SK-N-SH (cell line): ENCODE results near the gene TSGA10. TPM values are rescaled to one million over a fixed set of nuclear protein-coding genes. Genes with fewer than 3 reads are reported as not detected.

ENCODE experiments used
- CTCF ChIA-PET: fragments of 300-600, 350-600 bp; formaldehyde crosslinking; extraction: SDS; loops from one replicate; lab custom pipeline; 2021; lab: Yijun Ruan, JAX
- POLR2A ChIA-PET: fragments of 350-600 bp; sonication (Branson Sonifier 250); formaldehyde crosslinking; extraction: SDS; loops from one replicate; lab custom pipeline; 2020; ENCODE audit warnings: antibody characterized with exemption, inconsistent platforms; lab: Yijun Ruan, JAX
- DNase-seq: peaks from one replicate; pipeline ENCODE4 v3.0.0; 2012
- H2AFZ ChIP-seq: fragments of 200-600 bp; sonication (generic); 2 replicates; pipeline ENCODE4 v1.8.1; 2016; ENCODE audit warnings: antibody characterized with exemption, mild to moderate bottlenecking, low read depth
- H3F3A ChIP-seq: fragments of 200-600 bp; sonication (generic); replicated peaks from 2 replicates; pipeline ENCODE3; 2016; ENCODE audit warnings: antibody characterized with exemption, mild to moderate bottlenecking; ENCODE audit not compliant: insufficient read depth
- H3K27ac ChIP-seq, 2 experiments: fragments of 200-500 bp in 1 of 2; fragments of 200-600 bp in 1 of 2; sonication (Bioruptor generic) in 1 of 2; sonication (generic), shearing (Covaris generic) in 1 of 2; 2 replicates each; pipeline versions ENCODE4 v1.5.1 to v1.6.1; 2014 to 2016; ENCODE audit warnings: low read depth in 2 of 2, inconsistent platforms in 1 of 2, low read length in 1 of 2, mild to moderate bottlenecking in 1 of 2, mixed read lengths in 1 of 2
- H3K27me3 ChIP-seq: fragments of 200-600 bp; sonication (generic), shearing (Covaris generic); 2 replicates; pipeline ENCODE4 v1.6.1; 2016; ENCODE audit warnings: mixed run types; ENCODE audit not compliant: insufficient read depth
- H3K36me3 ChIP-seq, 2 experiments: fragments of 200-500 bp in 1 of 2; fragments of 200-600 bp in 1 of 2; sonication (Bioruptor generic) in 1 of 2; sonication (generic) in 1 of 2; replicated peaks in 1 of 2; 2 replicates each; pipeline versions ENCODE3 to v1.5.1; 2014 to 2016; ENCODE audit warnings: low read length in 1 of 2, mild to moderate bottlenecking in 1 of 2; ENCODE audit not compliant: insufficient read depth in 2 of 2, control insufficient read depth in 1 of 2
- H3K4me1 ChIP-seq, 2 experiments: fragments of 200-500 bp in 1 of 2; fragments of 200-600 bp in 1 of 2; sonication (Bioruptor generic) in 1 of 2; sonication (generic), shearing (Covaris generic) in 1 of 2; 2 replicates each; pipeline versions ENCODE4 v1.5.1 to v1.6.1; 2014 to 2016; ENCODE audit warnings: low read depth in 1 of 2, low read length in 1 of 2, mixed run types in 1 of 2; ENCODE audit not compliant: insufficient read depth in 2 of 2, control insufficient read depth in 1 of 2
- H3K4me2 ChIP-seq: fragments of 200-600 bp; sonication (generic), shearing (Covaris generic); 2 replicates; pipeline ENCODE4 v1.6.1; 2017; ENCODE audit warnings: mixed run types
- H3K4me3 ChIP-seq, 2 experiments: fragments of 200-500 bp in 1 of 2; fragments of 200-600 bp in 1 of 2; sonication (Bioruptor generic) in 1 of 2; sonication (generic), shearing (Covaris generic) in 1 of 2; 2 replicates each; pipeline versions ENCODE4 v1.5.1 to v1.8.1; 2014 to 2016; ENCODE audit warnings: low read depth in 2 of 2, inconsistent platforms in 1 of 2, low read length in 1 of 2, mild to moderate bottlenecking in 1 of 2, mixed read lengths in 1 of 2, moderate library complexity in 1 of 2
- H3K79me2 ChIP-seq: fragments of 200-600 bp; sonication (generic); 2 replicates; pipeline ENCODE4 v1.8.1; 2017; ENCODE audit warnings: mild to moderate bottlenecking; ENCODE audit not compliant: insufficient read depth
- H3K9ac ChIP-seq: fragments of 200-600 bp; sonication (generic); 2 replicates; pipeline ENCODE4 v1.6.1; 2017; ENCODE audit warnings: mixed run types
- H3K9me2 ChIP-seq: fragments of 200-600 bp; sonication (generic); 2 replicates; pipeline ENCODE4 v1.6.1; 2017; ENCODE audit warnings: mixed run types
- H3K9me3 ChIP-seq: fragments of 200-600 bp; sonication (generic); 2 replicates; pipeline ENCODE4 v1.6.1; 2017; ENCODE audit warnings: mixed run types, mild to moderate bottlenecking, moderate library complexity
- H4K20me1 ChIP-seq: fragments of 200-600 bp; sonication (generic); 2 replicates; pipeline ENCODE4 v1.6.1; 2017; ENCODE audit warnings: mild to moderate bottlenecking, mixed run types; ENCODE audit not compliant: insufficient read depth
- CHD2 ChIP-seq: fragments of 150-350 bp; IDR thresholded peaks from 2 replicates; pipeline ENCODE4 v1.6.1; 2018; ENCODE audit warnings: low read length; ENCODE audit not compliant: partially characterized antibody
- CTCF ChIP-seq: fragments of 200-600 bp; sonication (generic); IDR thresholded peaks from 2 replicates; pipeline ENCODE4 v1.6.1; 2017; ENCODE audit warnings: antibody characterized with exemption, mild to moderate bottlenecking, moderate library complexity
- EZH2phosphoT487 ChIP-seq: fragments of 200-600 bp; sonication (generic); IDR thresholded peaks from 2 replicates; pipeline ENCODE4 v1.6.1; 2017; ENCODE audit warnings: low read depth, mixed run types, mild to moderate bottlenecking, antibody characterized with exemption, moderate library complexity, borderline replicate concordance
- FOSL2 ChIP-seq: IDR thresholded peaks from 2 replicates; pipeline ENCODE4 v1.4.0; 2012; ENCODE audit warnings: low read depth, mild to moderate bottlenecking, moderate library complexity, borderline replicate concordance
- GABPA ChIP-seq: IDR thresholded peaks from 2 replicates; pipeline ENCODE4 v1.4.0; 2012; ENCODE audit warnings: low read depth, mild to moderate bottlenecking
- IRF3 ChIP-seq: fragments of 150-350 bp; IDR thresholded peaks from 2 replicates; pipeline ENCODE4 v1.6.1; 2016; ENCODE audit warnings: mild to moderate bottlenecking, low read depth, low read length
- MEF2A ChIP-seq: IDR thresholded peaks from 2 replicates; pipeline ENCODE4 v1.4.0; 2012; ENCODE audit warnings: low read depth, borderline replicate concordance
- MXI1 ChIP-seq: IDR thresholded peaks from 2 replicates; pipeline ENCODE4 v1.6.1; 2012; ENCODE audit warnings: mild to moderate bottlenecking, low read depth, low read length, improper control_type of control experiment
- NFIC ChIP-seq: IDR thresholded peaks from 2 replicates; pipeline ENCODE4 v1.4.0; 2012; ENCODE audit warnings: borderline replicate concordance
- NRF1 ChIP-seq: IDR thresholded peaks from 2 replicates; pipeline ENCODE4 v1.6.1; 2012; ENCODE audit warnings: low read depth, mild to moderate bottlenecking, low read length
- PBX3 ChIP-seq: IDR thresholded peaks from 2 replicates; pipeline ENCODE4; 2012
- POLR2AphosphoS5 ChIP-seq: IDR thresholded peaks from 2 replicates; pipeline ENCODE4 v1.6.1; 2012; ENCODE audit warnings: low read depth, low read length
- RCOR1 ChIP-seq: fragments of 150-350 bp; IDR thresholded peaks from 2 replicates; pipeline ENCODE4 v1.6.1; 2017; ENCODE audit warnings: antibody characterized with exemption, low read length
- RFX5 ChIP-seq: IDR thresholded peaks from 2 replicates; pipeline ENCODE4 v1.6.1; 2012; ENCODE audit warnings: mild to moderate bottlenecking, improper control_type of control experiment, low read length
- SMC3 ChIP-seq: IDR thresholded peaks from 2 replicates; pipeline ENCODE4 v1.6.1; 2012; ENCODE audit warnings: low read depth, low read length, improper control_type of control experiment
- TAF1 ChIP-seq: IDR thresholded peaks from 2 replicates; pipeline ENCODE4 v1.6.1; 2012; ENCODE audit warnings: low read depth, mild to moderate bottlenecking, low read length, moderate library complexity, borderline replicate concordance
- TEAD4 ChIP-seq: IDR thresholded peaks from 2 replicates; pipeline ENCODE4 v1.4.0; 2012; ENCODE audit warnings: mild to moderate bottlenecking, borderline replicate concordance; ENCODE audit not compliant: insufficient read depth
- USF2 ChIP-seq: fragments of 150-350 bp; IDR thresholded peaks from 2 replicates; pipeline ENCODE4 v1.6.1; 2017; ENCODE audit warnings: antibody characterized with exemption, low read length, low read depth, borderline replicate concordance
- WGBS: methylation state at CpG from one replicate; pipeline ENCODE4 v1.1.6; 2017; ENCODE audit warnings: low lambda C conversion rate; 5-methylcytosine and 5-hydroxymethylcytosine counted together
- polyA plus RNA-seq, 3 experiments: library from polyadenylated mRNA; depleted of rRNA; stranded (reverse); fragments of >200 nt; gene quantifications; 2 replicates each; pipeline ENCODE4 v1.2.3, GENCODE V29; 2012
- TF ChIP-seq, protein P1 (sequence below): IDR thresholded peaks from 2 replicates; pipeline ENCODE4 v1.4.0; 2012; ENCODE audit warnings: low read depth, borderline replicate concordance

The TSGA10 gene
- polyA plus RNA-seq, 1 of the 3 experiments (the other 2 are of a cell fraction) = 1.8 TPM

DNA sequence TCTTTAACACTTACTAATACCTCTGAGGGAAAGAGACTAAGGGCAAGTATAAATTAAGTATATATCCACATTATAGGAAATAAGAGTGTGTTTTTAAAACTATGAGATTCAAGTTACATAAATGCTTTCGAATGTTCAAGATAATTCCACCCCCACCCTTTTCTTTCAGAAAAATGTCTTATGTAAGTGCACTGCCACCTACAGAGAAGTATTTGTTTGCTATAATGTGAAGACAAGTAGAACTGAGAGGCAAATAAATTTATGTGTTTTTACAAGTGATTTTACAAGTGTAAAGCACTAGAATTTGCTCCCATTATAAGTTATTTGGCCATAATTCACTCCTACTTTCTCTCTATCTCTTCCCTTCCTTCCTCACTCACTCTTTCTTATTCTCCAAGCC lies 118.8 kb downstream of the TSGA10 start:
- no peak overlapping the region for H3K9ac ChIP-seq
- CTCF ChIA-PET = no interaction called here
- no peaks in the 10 kb centered on the region for H3K9me3 ChIP-seq
- no peaks in the 10 kb centered on the region; the same call in 1 of the 2 replicates for H3K79me2 ChIP-seq
- DNase-seq = no peak
- POLR2A ChIA-PET = no interaction called here
- no peak overlapping the region for H2AFZ ChIP-seq
- WGBS = 38% methylated on average over 1 of the region's 1 CpG
- H3K36me3 ChIP-seq = no peaks in the 10 kb centered on the region
- no peaks in the 10 kb centered on the region for H4K20me1 ChIP-seq
- H3K4me3 ChIP-seq = no peak overlapping the region
- TF ChIP-seq CTCF (no peak), SMC3 (no peak), RCOR1 (no peak), MEF2A (no peak), TEAD4 (no peak), POLR2AphosphoS5 (no peak), TAF1 (no peak), NFIC (no peak)
- TF ChIP-seq, protein P1, sequence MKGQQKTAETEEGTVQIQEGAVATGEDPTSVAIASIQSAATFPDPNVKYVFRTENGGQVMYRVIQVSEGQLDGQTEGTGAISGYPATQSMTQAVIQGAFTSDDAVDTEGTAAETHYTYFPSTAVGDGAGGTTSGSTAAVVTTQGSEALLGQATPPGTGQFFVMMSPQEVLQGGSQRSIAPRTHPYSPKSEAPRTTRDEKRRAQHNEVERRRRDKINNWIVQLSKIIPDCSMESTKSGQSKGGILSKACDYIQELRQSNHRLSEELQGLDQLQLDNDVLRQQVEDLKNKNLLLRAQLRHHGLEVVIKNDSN = no peak
- TF ChIP-seq, all 33 proteins: peak for 0
- Histone ChIP-seq H3K9me2 (no peaks in the 10 kb centered on the region), H3K27ac (no peak overlapping the region), H3K4me1 (no peaks in the 10 kb centered on the region), H3K27me3 (no peaks in the 10 kb centered on the region), H3K4me2 (no peak overlapping the region), H3F3A (no peaks in the 10 kb centered on the region)

- H3K4me1 ChIP-seq = no peaks in the 10 kb centered on the region
- no peak overlapping the region for H3K4me3 ChIP-seq
- H3K36me3 ChIP-seq = no peaks in the 10 kb centered on the region
- H3K9ac ChIP-seq = no peak overlapping the region
- H3K27me3 ChIP-seq = no peaks in the 10 kb centered on the region
- H3K27ac ChIP-seq = no peak overlapping the region
- DNase-seq = no peak
- no peaks in the 10 kb centered on the region for H4K20me1 ChIP-seq
- H3F3A ChIP-seq = no peaks in the 10 kb centered on the region
- H3K9me3 ChIP-seq = no peaks in the 10 kb centered on the region
- POLR2A ChIA-PET = no interaction called here
- no peaks in the 10 kb centered on the region; the same call in 1 of the 2 replicates for H3K79me2 ChIP-seq
- no peak overlapping the region for H3K4me2 ChIP-seq
- no peaks in the 10 kb centered on the region for H3K9me2 ChIP-seq
- CTCF ChIA-PET = no interaction called here
- H2AFZ ChIP-seq = no peak overlapping the region
- 76% methylated on average over 6 of the region's 6 CpGs for WGBS
- TF ChIP-seq TAF1 (no peak), PBX3 (no peak), NFIC (no peak), MXI1 (no peak), CHD2 (no peak), EZH2phosphoT487 (no peak), IRF3 (no peak), USF2 (no peak), GABPA (no peak), RFX5 (no peak), NRF1 (no peak), CTCF (no peak), RCOR1 (no peak), FOSL2 (no peak)
Measured at GRCh38 chr2:99032786-99033185, 122.0 kb downstream of the TSGA10 start.
